Ammon's horn (tissue), 1 donor: Measurements from ENCODE around the gene PRKAA1.
A peak's percentile ranks its signal among the peaks of the same experiment; 100 is the strongest.

ENCODE experiments used
- DNase-seq: peaks from one replicate; pipeline ENCODE4 v3.0.0-alpha.2; 2016; ENCODE audit warnings: low spot score

PRKAA1 gene

GRCh38 chr5:40780199-40780598, 18.0 kb downstream of the PRKAA1 start:
- no peak for DNase-seq

DNA sequence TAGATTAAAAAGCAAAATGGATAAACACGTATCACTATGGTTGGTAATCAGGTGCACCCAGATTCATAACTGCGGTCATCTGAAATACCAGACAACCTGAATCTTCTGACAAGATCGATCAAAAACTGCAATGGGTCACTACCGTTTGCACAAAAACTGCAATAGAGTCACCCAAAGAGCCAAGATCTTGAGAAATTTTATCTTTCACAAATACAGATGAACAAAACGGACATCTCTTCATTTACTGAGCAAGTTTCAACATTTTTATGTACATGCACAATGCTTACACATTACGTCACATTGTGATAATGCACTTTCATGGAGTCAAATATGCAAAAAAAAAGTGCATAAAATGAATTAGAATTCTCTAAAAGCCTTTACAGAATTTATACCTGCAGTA, 18.6 kb downstream of the PRKAA1 start:
- DNase-seq, result no peak

GRCh38 chr5:40778133-40778532, 20.0 kb downstream of the PRKAA1 start:
- no peak for DNase-seq

GRCh38 chr5:40776658-40776977, 21.6 kb downstream of the PRKAA1 start:
- DNase-seq, result no peak

- no peak for DNase-seq
Observed at GRCh38 chr5:40775846-40776657, 22.1 kb downstream of the PRKAA1 start.

DNA sequence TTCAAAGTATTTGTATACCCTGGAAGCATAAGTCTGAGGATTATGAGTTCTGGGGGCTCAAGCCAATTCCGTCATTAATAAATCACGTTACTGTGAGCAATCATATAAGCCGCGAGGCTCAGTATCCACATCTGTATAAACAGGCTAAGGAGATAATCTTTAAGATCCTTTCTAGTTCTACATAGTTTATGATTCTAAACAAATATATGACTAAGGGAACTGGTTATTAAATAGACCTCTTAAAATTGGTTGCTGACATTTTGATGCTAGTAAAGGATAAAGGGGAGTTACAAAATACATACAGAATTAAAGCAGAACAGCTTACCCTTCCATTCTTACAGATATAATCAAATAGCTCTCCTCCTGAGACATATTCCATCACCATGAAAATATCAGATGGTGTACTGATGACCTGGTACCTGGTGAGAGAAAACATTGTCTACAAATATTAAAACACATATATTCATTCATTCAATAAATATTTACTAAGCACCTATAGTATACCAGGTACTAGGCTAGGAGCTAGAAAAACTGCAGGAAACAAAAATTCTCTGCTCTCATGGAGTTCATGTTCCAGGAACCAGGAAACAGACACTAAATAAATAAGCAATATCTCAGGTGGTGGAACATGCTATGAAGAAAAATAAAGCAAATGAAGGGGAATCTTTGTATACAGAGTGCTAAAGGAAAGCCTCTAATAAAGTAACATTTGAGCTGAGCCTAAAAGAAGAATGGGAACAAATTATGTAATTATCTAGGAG, 22.9 kb downstream of the PRKAA1 start:
- DNase-seq, result no peak

GRCh38 chr5:40774623-40775022, 23.6 kb downstream of the PRKAA1 start:
- DNase-seq, result no peak

DNA sequence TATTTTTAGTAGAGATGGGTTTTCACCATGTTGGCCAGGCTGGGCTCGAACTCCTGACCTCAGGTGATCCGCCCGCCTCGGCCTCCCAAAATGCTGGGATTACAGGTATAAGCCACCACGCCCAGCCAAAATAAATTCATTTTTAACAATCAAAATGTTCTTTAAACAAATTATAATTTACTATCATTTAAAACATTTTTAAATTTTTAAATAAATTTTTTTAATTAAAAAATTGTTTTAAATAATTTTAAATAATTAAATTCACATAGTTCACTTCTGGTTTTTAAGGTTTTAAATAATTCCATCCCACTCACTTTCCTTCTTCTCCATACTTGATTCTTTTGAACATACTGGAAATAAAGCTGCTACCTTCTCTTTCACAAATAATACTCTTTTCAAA, 27.4 kb downstream of the PRKAA1 start:
- DNase-seq, result no peak

DNA sequence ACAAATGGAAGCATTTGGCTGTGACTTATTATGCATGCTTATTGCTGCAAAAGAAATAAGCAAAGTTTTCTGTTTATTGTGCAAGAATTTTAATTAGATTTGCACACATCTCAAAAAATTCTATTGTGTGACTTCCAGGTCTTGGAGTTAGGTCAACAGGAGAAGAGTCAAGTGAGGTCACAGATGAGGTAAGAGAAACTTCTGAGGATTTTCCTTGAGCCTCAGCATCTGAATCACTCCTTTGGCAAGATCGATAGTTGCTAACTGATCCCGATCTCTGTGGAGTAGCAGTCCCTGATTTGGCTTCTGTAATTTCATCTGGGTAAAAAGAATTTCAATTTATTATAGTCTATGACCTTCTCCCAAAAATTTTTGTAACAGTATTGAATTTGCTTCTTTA, 35.5 kb downstream of the PRKAA1 start:
- DNase-seq, result no peak

GRCh38 chr5:40757400-40757799, 40.8 kb downstream of the PRKAA1 start:
- DNase-seq, result no peak

- DNase-seq, result peak; percentile 97
Observed at GRCh38 chr5:40755407-40756365, 42.5 kb downstream of the PRKAA1 start, which contains the start of gene TTC33. TTC33 (minus strand) TSS chr5:40755961; CDS start chr5:40747018, 8,943 bp downstream.

DNA sequence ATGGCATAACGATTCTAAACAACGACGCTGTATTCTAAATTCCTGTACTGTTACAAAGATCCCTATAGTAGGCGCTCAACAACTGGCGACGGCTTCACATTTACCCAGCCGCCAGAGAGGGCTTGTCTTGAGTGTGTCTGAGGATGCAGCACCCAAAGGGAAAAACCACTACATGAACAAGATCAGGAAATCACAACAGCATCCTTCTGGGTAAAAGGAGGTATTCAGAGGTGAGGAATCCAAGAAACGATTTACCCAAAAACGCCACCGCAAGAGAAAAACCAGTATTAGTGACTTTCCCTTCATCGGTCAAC, 43.1 kb downstream of the PRKAA1 start:
- DNase-seq, result peak; percentile 90

- no peak for DNase-seq
Observed at GRCh38 chr5:40754381-40755092, 43.6 kb downstream of the PRKAA1 start.

GRCh38 chr5:40746703-40747102, 51.5 kb downstream of the PRKAA1 start:
- DNase-seq, result no peak

DNA sequence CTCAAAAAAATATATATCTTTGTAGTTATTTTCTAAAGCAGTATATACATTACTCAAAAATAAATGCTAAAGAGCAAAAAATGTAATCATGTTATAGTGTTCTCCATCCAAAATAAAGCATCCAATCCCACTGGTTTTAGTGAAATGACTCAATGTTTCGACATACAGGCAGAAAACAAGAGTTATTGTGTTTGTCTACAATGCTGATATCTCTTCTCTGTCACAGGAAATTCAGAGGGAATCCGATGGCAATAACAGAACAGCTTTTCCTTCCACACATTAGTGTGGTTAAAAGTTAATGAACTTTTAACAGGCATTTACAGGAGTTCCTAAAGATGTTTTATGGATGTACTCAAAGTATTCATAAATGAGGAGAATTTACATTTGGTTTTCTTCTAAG, 54.4 kb downstream of the PRKAA1 start:
- no peak for DNase-seq

GRCh38 chr5:40738502-40738901, 59.7 kb downstream of the PRKAA1 start:
- no peak for DNase-seq

DNA sequence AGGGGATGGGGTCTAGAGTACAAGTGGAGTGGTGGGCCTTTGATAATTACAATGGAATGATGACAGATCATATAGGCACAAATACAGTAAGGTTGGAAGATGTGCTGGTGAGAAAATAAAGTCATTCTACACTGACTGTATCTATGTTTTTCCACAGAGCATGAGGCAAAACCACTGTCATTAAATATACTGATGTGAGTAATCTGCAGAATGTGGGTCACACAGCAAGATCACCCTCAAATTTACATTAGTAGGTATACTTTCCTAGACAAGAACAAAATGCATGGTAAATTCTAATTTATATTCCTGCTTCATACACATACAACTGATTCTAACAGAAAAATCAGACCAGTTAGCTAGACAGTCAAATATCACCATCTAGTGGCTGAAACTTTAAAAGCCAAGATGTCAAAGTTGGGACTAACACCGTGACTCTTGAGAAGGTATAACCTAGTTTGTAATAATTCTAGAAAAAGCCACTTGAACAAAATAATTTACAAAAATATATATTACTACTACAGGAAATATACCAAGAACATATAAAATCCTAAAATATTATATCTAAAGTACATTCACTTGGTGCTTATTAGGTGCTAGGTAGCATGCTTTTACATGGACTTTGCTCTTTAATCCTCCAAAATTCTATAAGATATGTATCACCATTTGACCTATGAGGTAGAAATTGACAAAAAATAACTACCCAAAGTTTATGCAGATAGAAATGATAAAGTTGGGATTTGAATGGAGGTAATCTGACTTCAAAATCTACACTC, 61.9 kb downstream of the PRKAA1 start:
- peak; percentile 73 for DNase-seq

DNA sequence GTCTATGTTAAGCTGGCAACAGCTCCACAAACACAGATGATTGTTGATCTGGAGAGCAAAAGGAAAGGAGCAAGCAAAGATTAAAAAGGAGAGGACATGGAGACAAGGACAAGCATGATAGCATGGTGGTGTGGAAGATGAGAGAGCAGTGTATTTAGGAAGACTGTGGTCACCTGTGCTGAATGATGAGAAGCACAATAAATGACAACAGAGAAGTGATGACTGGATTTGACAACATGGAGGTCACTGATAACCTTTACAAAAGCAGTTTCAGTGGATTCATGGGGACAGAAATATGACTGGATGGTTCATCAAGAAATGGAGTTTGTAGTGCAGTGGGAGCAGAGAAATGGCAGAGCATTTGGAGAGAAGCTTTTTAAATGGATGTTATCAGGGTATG, 62.6 kb downstream of the PRKAA1 start:
- DNase-seq, result no peak

- no peak for DNase-seq
Observed at GRCh38 chr5:40734986-40735385, 63.2 kb downstream of the PRKAA1 start.

DNA sequence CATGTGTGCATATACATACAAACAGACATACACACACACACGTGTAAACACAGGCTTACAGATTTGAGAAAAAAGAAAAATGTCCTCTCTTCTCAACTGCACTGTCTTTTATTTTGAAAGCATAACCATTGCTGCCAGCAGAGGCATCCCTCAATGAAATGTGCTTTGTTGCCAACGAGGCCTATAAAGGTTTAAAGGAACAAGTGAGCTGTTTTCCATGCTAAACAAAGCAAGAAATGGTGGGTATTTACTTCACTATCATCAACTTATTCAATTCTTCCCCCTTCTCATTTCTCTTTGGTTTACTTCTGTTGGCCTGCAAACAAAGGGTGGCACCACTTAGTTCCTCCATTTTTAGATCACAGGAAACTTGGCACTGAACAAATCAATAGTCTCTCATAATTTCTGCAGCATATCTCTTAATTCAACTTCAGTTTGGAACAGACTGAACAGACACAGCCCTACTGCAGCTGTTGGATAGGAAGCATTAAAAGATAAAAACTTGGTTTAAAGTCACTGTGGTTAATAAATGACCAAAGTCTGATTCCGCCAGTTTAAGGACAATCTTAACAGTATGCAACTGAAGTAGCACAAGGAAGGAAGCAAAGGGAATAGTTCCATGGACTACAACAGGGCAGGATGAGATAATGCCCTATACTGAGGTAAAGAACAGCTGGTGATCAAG, 64.2 kb downstream of the PRKAA1 start:
- no peak for DNase-seq
